ELF-1 (cell line): ENCODE data around the gene TIMM29.
A peak's percentile ranks its signal among the peaks of the same experiment; 100 is the strongest.
"Not testable (repeated sequence)": the region's sequence is repeated elsewhere in the genome, so short reads cannot be mapped to it uniquely, and the experiment has no call there.

Source experiments
- DNase-seq: peaks from one replicate; pipeline ENCODE4 v3.0.0-alpha.2; 2016; ENCODE audit warnings: low read depth, low spot score

Gene TIMM29

GRCh38 chr19:10936661-10937084 lies 8.1 kb downstream of the TIMM29 start:
- peak; percentile 84 for DNase-seq

- DNase-seq, result not testable (repeated sequence)
These were observed 13.0 kb downstream of the TIMM29 start for GRCh38 chr19:10941649-10942048.

GRCh38 chr19:10943412-10943811 lies 14.8 kb downstream of the TIMM29 start:
- DNase-seq, result not testable (repeated sequence)

- DNase-seq, result no peak
These were observed 16.7 kb downstream of the TIMM29 start for GRCh38 chr19:10945264-10945663.

GRCh38 chr19:10946958-10947657 lies 18.5 kb downstream of the TIMM29 start:
- no peak for DNase-seq

GRCh38 chr19:10952809-10953208 lies 24.2 kb downstream of the TIMM29 start:
- peak; percentile 63 for DNase-seq

- DNase-seq, result not testable (repeated sequence)
These were observed 30.8 kb downstream of the TIMM29 start for GRCh38 chr19:10959277-10959968.

GRCh38 chr19:10960314-10961072 lies 31.9 kb downstream of the TIMM29 start, which contains the start of gene SMARCA4:
Gene SMARCA4 (plus strand): TSS chr19:10961030. CDS start chr19:10984152, 23,122 bp downstream.
- DNase-seq, result peak; percentile 95

- DNase-seq, result peak; percentile 51
These were observed 32.7 kb downstream of the TIMM29 start for GRCh38 chr19:10961073-10961860.

GRCh38 chr19:10962863-10963262 lies 34.3 kb downstream of the TIMM29 start:
- DNase-seq, result no peak

GRCh38 chr19:10963865-10964264 lies 35.3 kb downstream of the TIMM29 start:
- DNase-seq, result no peak

GRCh38 chr19:10964903-10965302 lies 36.3 kb downstream of the TIMM29 start:
- DNase-seq, result no peak

- no peak for DNase-seq
These were observed 36.8 kb downstream of the TIMM29 start for GRCh38 chr19:10965398-10965797.

GRCh38 chr19:10966809-10967208 lies 38.2 kb downstream of the TIMM29 start:
- DNase-seq, result no peak

GRCh38 chr19:10968527-10969135 lies 40.0 kb downstream of the TIMM29 start:
- no peak for DNase-seq

GRCh38 chr19:10971107-10971726 lies 42.6 kb downstream of the TIMM29 start:
- DNase-seq, result no peak

GRCh38 chr19:10975374-10976130 lies 46.9 kb downstream of the TIMM29 start:
- DNase-seq, result no peak

GRCh38 chr19:10976131-10976892 lies 47.7 kb downstream of the TIMM29 start:
- no peak for DNase-seq

- DNase-seq, result no peak
These were observed 49.1 kb downstream of the TIMM29 start for GRCh38 chr19:10977742-10978092.
